Stimulated activated naive CD8-positive, alpha-beta T cell treated with anti-CD3 and anti-CD28 coated beads, Interleukin-15, amount 100 ng/mL, for 72 hours (primary cell): ENCODE data around the gene C1QA.
A peak's percentile ranks its signal among the peaks of the same experiment; 100 is the strongest.

Experiments used
- ATAC-seq: fragments of 150-1000 bp; cut with Tn5 transposase; 2 replicates; pipeline ENCODE4 v1.10.0; 2021; ENCODE audit warnings: mild to moderate bottlenecking, moderate library complexity
- DNase-seq, 2 donors: peaks; one replicate each; pipeline ENCODE4 v3.0.0; 2021 to 2022
- H3K27ac Mint-ChIP-seq, 2 donors: one replicate each; pipeline ENCODE4 v1.8.0; 2022; ENCODE audit warnings: mild to moderate bottlenecking in 2 of 2, mixed read lengths in 2 of 2, moderate library complexity in 2 of 2
- H3K27me3 Mint-ChIP-seq: one replicate; pipeline ENCODE4 v1.8.0; 2022; ENCODE audit warnings: mixed read lengths
- H3K4me1 Mint-ChIP-seq: one replicate; pipeline ENCODE4 v1.8.0; 2022; ENCODE audit warnings: mild to moderate bottlenecking, mixed read lengths
- H3K4me3 Mint-ChIP-seq, 2 donors: one replicate each; pipeline ENCODE4 v1.8.0; 2022; ENCODE audit warnings: mild to moderate bottlenecking in 2 of 2, mixed read lengths in 2 of 2, moderate library complexity in 1 of 2
- H3K9me3 Mint-ChIP-seq, 2 donors: one replicate each; pipeline ENCODE4 v1.8.0; 2022; ENCODE audit warnings: mixed read lengths in 2 of 2

Gene C1QA

DNA sequence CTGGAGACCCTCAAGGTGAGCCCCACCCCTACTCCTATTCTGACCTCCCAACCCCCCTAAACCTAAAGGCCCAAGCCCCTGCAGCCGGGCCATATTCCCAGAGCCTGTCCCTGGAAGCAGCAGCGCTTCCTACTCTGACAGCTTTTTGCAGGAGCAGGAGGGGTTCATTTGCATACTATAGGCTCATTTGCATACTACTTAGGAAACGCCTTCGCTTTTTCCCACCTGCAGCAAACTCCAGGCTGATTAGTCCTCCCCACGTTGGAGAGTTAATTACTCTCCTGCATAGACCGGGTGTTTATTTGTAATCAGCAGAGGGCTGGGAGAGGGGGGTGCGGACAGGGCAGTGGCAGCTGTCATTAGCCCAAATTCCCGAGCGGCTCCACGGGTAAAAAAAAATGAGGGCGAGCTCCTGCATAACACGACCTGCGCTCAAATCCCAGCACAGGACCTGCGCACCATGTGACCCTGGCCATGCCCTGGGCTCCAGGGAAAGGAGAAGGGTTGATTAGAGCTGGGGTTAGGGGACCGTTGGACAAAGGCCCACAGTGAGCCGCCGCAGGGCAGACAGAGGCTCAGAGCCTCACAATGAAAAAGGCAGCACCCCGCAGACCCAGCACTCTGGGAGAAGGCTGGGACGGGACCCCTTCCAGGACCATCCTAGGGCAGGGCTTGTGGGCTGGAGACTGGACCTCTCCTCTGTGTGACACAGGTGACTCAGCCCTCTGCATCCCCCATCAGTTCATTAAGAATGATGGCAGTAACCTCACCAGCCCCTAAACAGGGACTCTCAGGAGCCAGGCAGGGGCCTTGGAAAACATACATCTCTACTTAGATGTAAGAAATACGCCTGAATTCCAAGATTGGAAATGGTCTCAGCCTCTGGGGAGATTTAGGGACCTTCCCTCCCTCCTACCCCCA, 9.9 kb upstream of the C1QA start:
- DNase-seq (no peak), ATAC-seq (no peak)
- H3K4me1 Mint-ChIP-seq, result no peaks in the 10 kb centered on the region
- no peak overlapping the region for H3K4me3 Mint-ChIP-seq
- H3K27me3 Mint-ChIP-seq, result peaks cover 86% of the 10 kb centered on the region
- no peaks in the 10 kb centered on the region for H3K9me3 Mint-ChIP-seq
- H3K27ac Mint-ChIP-seq, result no peak overlapping the region

DNA sequence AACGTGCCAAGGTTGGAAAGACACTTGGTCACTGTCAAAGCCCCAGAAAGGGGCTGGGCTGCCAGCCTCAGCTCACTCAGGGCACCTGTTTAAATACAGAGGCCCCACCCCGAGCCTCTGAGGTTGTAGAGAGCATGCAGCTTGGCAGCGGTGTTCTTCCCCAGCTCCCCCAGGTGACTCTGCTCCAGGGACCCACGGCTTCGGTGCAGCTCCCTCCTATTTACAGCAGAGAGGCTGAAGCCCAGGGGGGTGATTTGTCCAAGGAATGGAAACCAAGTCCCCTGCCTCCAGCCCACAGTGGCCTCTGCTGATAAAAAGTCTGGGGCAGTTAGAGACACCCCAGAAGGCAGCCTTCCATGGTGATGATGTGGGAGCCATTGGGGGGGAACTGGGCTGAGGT, 9.1 kb upstream of the C1QA start:
- Mint-ChIP-seq H3K4me1 (no peaks in the 10 kb centered on the region), H3K27ac (no peak overlapping the region), H3K4me3 (no peak overlapping the region), H3K9me3 (no peaks in the 10 kb centered on the region), H3K27me3 (peaks cover 85% of the 10 kb centered on the region)
- DNase-seq (no peak), ATAC-seq (no peak)

DNA sequence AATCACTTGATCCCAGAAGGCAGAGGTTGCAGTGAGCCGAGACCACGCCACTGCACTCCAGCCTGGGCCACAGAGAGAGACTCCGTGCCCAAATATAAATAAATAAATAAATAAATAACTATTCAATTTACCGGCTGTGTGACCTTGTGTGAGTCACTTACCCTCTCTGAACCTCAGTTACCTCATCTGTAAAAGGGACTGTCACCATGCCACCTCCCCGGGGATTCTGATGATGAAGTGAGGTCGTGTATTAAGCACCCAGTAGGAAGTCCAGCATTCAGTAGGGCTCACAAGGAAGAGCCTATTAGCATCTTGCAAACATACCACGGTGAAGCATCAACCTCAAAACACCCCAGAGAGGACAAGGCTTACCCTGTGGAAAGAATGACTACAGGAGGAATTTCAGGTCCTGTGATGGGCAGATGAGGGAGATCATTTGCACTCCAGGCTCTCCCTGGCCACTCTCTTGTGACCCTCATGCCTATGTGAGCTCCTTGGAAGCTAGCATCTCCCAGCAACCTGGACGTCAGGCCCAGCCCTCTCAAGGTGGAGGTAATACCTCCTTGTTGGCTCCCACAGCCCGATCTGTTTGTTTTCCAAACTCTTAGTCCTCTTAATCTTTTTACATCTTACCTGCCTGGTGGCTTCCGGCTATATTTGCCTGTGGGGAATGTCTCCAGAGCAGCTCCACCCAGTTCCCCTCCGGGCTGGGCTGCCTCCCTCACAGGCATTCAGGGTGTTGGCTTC, 7.6 kb upstream of the C1QA start:
- no peak overlapping the region for H3K4me3 Mint-ChIP-seq
- H3K9me3 Mint-ChIP-seq, result no peaks in the 10 kb centered on the region
- DNase-seq (no peak), ATAC-seq (no peak)
- peaks cover 98% of the 10 kb centered on the region for H3K27me3 Mint-ChIP-seq
- H3K4me1 Mint-ChIP-seq, result no peaks in the 10 kb centered on the region
- H3K27ac Mint-ChIP-seq, result no peak overlapping the region

GRCh38 chr1:22629886-22630285, 6.5 kb upstream of the C1QA start:
- Mint-ChIP-seq H3K4me3 (no peak overlapping the region), H3K9me3 (no peaks in the 10 kb centered on the region), H3K27ac (no peak overlapping the region), H3K27me3 (peaks cover 91% of the 10 kb centered on the region), H3K4me1 (no peaks in the 10 kb centered on the region)
- no peak for ATAC-seq
- no peak for DNase-seq

DNA sequence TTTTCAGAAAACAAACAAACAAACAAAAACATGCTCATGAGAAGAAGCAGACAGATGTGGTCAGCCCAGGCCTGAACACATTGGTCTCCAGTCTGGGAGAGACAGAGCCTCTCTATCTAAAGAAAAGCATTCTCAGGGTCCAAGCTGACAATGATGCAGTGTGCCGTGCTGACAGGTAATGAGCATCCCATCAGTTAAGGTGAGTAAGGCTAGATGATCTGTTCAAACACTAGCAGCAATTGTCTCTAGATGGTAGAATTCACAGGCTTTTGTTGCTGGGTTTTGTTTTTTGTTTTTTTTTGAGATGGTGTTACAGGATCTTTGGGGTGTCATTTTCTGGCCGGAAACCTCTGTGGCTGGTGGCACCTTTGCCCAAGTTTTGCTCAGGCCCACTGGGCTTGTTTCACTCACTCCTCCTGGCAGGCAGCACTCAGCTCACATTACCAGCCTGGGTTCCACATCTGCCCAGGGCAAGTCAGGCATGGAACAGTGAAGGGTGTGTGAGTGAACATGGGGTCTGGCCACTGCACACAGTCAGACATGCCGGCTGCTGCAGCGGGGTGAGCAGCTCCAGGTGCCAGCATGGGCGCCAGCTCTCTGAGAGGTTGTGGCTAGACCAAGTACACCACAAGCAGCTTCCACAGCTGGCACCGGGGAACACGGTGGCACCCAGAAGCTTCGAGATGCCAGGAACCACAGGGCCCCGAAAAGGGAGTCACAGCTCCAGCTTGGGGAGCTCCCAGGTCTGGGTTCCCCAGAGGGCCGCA, 2.5 kb upstream of the C1QA start:
- H3K4me1 Mint-ChIP-seq, result no peaks in the 10 kb centered on the region
- no peak overlapping the region for H3K4me3 Mint-ChIP-seq
- H3K9me3 Mint-ChIP-seq, result no peaks in the 10 kb centered on the region
- DNase-seq (no peak), ATAC-seq (no peak)
- no peak overlapping the region for H3K27ac Mint-ChIP-seq
- H3K27me3 Mint-ChIP-seq, result peaks cover 60% of the 10 kb centered on the region

GRCh38 chr1:22635436-22635835, 992 bp upstream of the C1QA start:
- no peak overlapping the region for H3K4me3 Mint-ChIP-seq
- no peak overlapping the region for H3K27ac Mint-ChIP-seq
- H3K27me3 Mint-ChIP-seq, result peaks cover 50% of the 10 kb centered on the region
- DNase-seq, result no peak
- no peaks in the 10 kb centered on the region for H3K4me1 Mint-ChIP-seq
- ATAC-seq, result no peak
- H3K9me3 Mint-ChIP-seq, result no peaks in the 10 kb centered on the region

- ATAC-seq (no peak), DNase-seq (no peak)
- H3K4me3 Mint-ChIP-seq, result no peak overlapping the region
- H3K27ac Mint-ChIP-seq, result no peak overlapping the region
- no peaks in the 10 kb centered on the region for H3K9me3 Mint-ChIP-seq
- no peaks in the 10 kb centered on the region for H3K4me1 Mint-ChIP-seq
- H3K27me3 Mint-ChIP-seq, result peaks cover 47% of the 10 kb centered on the region
Measured at GRCh38 chr1:22636927-22637326, 499 bp downstream of the C1QA start.

- H3K27ac Mint-ChIP-seq, result no peak overlapping the region
- peaks cover 45% of the 10 kb centered on the region for H3K27me3 Mint-ChIP-seq
- ATAC-seq (no peak), DNase-seq (no peak)
- H3K4me1 Mint-ChIP-seq, result no peaks in the 10 kb centered on the region
- H3K4me3 Mint-ChIP-seq, result no peak overlapping the region
- H3K9me3 Mint-ChIP-seq, result no peaks in the 10 kb centered on the region
Measured at GRCh38 chr1:22637907-22638445, 1.5 kb downstream of the C1QA start.

DNA sequence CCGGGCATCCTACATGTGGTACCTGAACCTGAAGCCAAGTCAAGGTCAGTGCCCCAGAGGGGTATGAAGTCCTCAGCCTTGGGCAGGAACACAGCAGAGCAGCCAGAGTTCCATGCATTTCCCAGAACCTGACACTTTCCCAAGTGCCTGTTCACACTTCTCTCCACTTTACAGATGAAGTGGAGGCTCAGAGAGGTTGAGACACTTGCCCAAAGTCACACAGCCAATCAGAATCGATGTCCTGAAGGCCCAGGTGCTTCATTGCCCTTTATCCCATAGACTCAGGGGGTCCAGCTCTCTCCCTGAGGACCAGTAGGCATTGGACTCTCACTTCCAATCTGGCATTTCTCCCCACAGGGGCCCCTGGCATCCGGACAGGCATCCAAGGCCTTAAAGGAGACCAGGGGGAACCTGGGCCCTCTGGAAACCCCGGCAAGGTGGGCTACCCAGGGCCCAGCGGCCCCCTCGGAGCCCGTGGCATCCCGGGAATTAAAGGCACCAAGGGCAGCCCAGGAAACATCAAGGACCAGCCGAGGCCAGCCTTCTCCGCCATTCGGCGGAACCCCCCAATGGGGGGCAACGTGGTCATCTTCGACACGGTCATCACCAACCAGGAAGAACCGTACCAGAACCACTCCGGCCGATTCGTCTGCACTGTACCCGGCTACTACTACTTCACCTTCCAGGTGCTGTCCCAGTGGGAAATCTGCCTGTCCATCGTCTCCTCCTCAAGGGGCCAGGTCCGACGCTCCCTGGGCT, 2.2 kb downstream of the C1QA start:
- Mint-ChIP-seq H3K4me1 (no peaks in the 10 kb centered on the region), H3K4me3 (no peak overlapping the region), H3K27me3 (peaks cover 45% of the 10 kb centered on the region), H3K9me3 (no peaks in the 10 kb centered on the region), H3K27ac (no peak overlapping the region)
- no peak for ATAC-seq
- DNase-seq, result no peak

DNA sequence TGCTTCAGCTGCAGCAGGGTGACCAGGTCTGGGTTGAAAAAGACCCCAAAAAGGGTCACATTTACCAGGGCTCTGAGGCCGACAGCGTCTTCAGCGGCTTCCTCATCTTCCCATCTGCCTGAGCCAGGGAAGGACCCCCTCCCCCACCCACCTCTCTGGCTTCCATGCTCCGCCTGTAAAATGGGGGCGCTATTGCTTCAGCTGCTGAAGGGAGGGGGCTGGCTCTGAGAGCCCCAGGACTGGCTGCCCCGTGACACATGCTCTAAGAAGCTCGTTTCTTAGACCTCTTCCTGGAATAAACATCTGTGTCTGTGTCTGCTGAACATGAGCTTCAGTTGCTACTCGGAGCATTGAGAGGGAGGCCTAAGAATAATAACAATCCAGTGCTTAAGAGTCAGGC, 2.9 kb downstream of the C1QA start:
- DNase-seq, result no peak
- peaks cover 39% of the 10 kb centered on the region for H3K27me3 Mint-ChIP-seq
- H3K4me3 Mint-ChIP-seq, result no peak overlapping the region
- ATAC-seq, result no peak
- no peaks in the 10 kb centered on the region for H3K4me1 Mint-ChIP-seq
- H3K27ac Mint-ChIP-seq, result no peak overlapping the region
- no peaks in the 10 kb centered on the region for H3K9me3 Mint-ChIP-seq

DNA sequence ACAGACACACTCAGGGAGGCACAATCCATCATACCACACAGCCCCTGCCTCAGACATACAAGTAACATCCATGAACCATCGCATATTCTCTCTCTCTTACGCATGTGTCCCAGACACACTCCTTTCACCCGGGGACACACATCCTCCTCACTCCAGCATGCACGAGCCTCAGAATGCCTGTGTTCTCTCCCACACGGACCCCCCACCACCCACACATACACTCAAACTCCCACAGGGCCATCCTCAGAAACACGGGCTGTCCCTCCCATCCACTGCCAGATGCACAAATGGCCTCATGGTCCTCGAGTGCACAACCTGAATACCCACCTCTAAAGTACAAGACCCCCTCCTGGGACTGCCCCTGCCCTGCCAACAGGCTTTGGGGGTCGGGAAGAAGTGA, 4.8 kb downstream of the C1QA start:
- peaks cover 46% of the 10 kb centered on the region for H3K27me3 Mint-ChIP-seq
- ATAC-seq (no peak), DNase-seq (no peak)
- H3K9me3 Mint-ChIP-seq, result no peaks in the 10 kb centered on the region
- H3K4me1 Mint-ChIP-seq, result no peaks in the 10 kb centered on the region
- H3K27ac Mint-ChIP-seq, result no peak overlapping the region
- no peak overlapping the region for H3K4me3 Mint-ChIP-seq

DNA sequence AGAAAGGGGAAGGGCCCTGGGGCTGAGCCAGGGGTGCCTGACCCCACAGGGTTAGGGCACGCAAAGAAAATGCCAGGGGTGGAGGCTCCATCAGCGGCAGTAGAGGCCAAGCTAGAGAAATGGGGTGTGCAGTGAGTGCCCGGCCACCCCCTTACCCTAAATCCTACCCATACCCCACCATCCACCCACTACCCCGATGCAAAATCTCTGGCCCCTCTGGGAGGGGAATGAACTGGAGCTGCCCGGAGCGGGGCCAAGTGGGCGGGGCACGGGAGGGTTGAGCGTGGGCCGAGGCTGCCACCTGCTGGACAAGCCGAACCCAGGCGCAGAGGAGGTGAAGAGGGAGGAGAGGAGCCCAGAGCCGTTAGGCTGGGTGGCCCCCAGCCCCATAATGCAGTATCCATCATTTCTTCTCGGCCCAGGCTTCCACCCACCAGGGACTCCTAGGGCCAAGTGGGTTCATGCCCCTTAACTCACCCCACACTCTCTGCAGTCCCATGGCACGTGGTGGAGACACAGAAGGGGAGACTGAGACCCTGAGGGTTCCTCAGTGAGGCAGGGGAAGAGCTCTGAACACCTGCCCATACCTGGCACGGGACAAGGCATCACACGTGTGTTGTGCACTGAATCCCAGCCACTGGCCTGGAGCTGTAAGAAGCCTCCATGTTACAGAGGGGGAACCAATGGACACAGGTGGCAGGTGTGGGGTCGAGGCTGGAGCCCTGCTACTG, 5.6 kb downstream of the C1QA start:
- Mint-ChIP-seq H3K27ac (no peak overlapping the region), H3K9me3 (no peaks in the 10 kb centered on the region), H3K27me3 (peaks cover 42% of the 10 kb centered on the region), H3K4me1 (no peaks in the 10 kb centered on the region), H3K4me3 (no peak overlapping the region)
- peak; percentile 67 to 68 for DNase-seq
- peak; percentile 84 for ATAC-seq

- no peak for ATAC-seq
- Mint-ChIP-seq H3K4me3 (no peak within 1 kb of the TSS), H3K27ac (no peak within 1 kb of the TSS), H3K4me1 (no peaks in the 10 kb centered on the region), H3K27me3 (peaks cover 42% of the 10 kb centered on the region), H3K9me3 (no peaks in the 10 kb centered on the region)
- DNase-seq, result no peak
Measured at GRCh38 chr1:22643381-22643780, 7.0 kb downstream of the C1QA start, which contains the start of gene C1QC. TSS of gene C1QC (plus strand) at chr1:22643633. CDS start at chr1:22644024, 391 bp downstream.

- ATAC-seq (no peak), DNase-seq (no peak)
- H3K4me1 Mint-ChIP-seq, result no peaks in the 10 kb centered on the region
- no peaks in the 10 kb centered on the region for H3K9me3 Mint-ChIP-seq
- H3K27me3 Mint-ChIP-seq, result peaks cover 40% of the 10 kb centered on the region
- no peak overlapping the region for H3K27ac Mint-ChIP-seq
- no peak overlapping the region for H3K4me3 Mint-ChIP-seq
Measured at GRCh38 chr1:22643928-22644327, 7.5 kb downstream of the C1QA start.
